ENCODE results near the gene ACE2.

- TF ChIP-seq POLR2A (IDR thresholded peaks at IDR 0.05), result no peak
- TF ChIP-seq CTCF (IDR thresholded peaks at IDR 0.05 in 8 of 11, conservative IDR thresholded peaks at IDR 0.05 in 3 of 11), result no peak
- no peak for TF ChIP-seq POLR2AphosphoS5 (IDR thresholded peaks at IDR 0.05)
These were observed 20.7 kb downstream of the ACE2 start for GRCh38 chrX:15579778-15580747.

Data from spleen (tissue), 7 donors.